CD14-positive monocyte (primary cell): Measurements from ENCODE around the gene PIGO. TPM values are rescaled to one million over a fixed set of nuclear protein-coding genes. Genes with fewer than 3 reads are reported as not detected.

ENCODE experiments used
- DNase-seq, 3 donors: peaks; one replicate each; pipeline ENCODE4 v3.0.0-alpha.2; 2011 to 2022
- H2AFZ ChIP-seq: 2 replicates; pipeline ENCODE4 v1.6.0; 2012; ENCODE audit warnings: mild to moderate bottlenecking, low read depth, low read length, inconsistent platforms; ENCODE audit not compliant: insufficient read depth, poor library complexity, severe bottlenecking
- H3K27ac ChIP-seq, 2 donors: 1 replicate in 1 of 2; 2 replicates in 1 of 2; pipeline ENCODE4 v1.5.1; 2012 to 2013; ENCODE audit warnings: low read length in 2 of 2, control low read depth in 1 of 2, inconsistent platforms in 1 of 2, low read depth in 1 of 2, mild to moderate bottlenecking in 1 of 2
- H3K27me3 ChIP-seq, 2 donors: one replicate each; pipeline versions ENCODE4 v1.6.0 to v1.6.1; 2011 to 2013; ENCODE audit warnings: low read length in 2 of 2; ENCODE audit not compliant: control insufficient read depth in 2 of 2, insufficient read depth in 2 of 2
- H3K36me3 ChIP-seq, 2 donors: replicated peaks in 1 of 2; 1 replicate in 1 of 2; 2 replicates in 1 of 2; pipeline versions ENCODE4 v1.5.1 to v1.6.1; 2012 to 2013; ENCODE audit warnings: low read length in 2 of 2, control low read depth in 1 of 2, inconsistent platforms in 1 of 2, mild to moderate bottlenecking in 1 of 2; ENCODE audit not compliant: insufficient read depth in 2 of 2, control insufficient read depth in 1 of 2
- H3K4me1 ChIP-seq, 2 donors: 1 replicate in 1 of 2; 2 replicates in 1 of 2; pipeline versions ENCODE4 v1.5.1 to v1.6.1; 2012 to 2013; ENCODE audit warnings: low read length in 2 of 2, control low read depth in 1 of 2, inconsistent platforms in 1 of 2, mild to moderate bottlenecking in 1 of 2, moderate library complexity in 1 of 2; ENCODE audit not compliant: insufficient read depth in 2 of 2, control insufficient read depth in 1 of 2
- H3K4me2 ChIP-seq: replicated peaks from 2 replicates; pipeline ENCODE3; 2012; ENCODE audit warnings: low read length, moderate library complexity, mild to moderate bottlenecking; ENCODE audit not compliant: poor library complexity, severe bottlenecking; ENCODE audit errors: extremely low read depth
- H3K4me3 ChIP-seq, 3 experiments: fragments of 200-600 bp in 1 of 3; sonication (generic) in 1 of 3; replicated peaks in 1 of 3; 1 replicate in 2 of 3; 2 replicates in 1 of 3; pipeline ENCODE4 v1.5.1; 2011 to 2013; ENCODE audit warnings: low read length in 3 of 3, mild to moderate bottlenecking in 3 of 3, control low read depth in 2 of 3, low read depth in 2 of 3, inconsistent platforms in 1 of 3, moderate library complexity in 1 of 3
- H3K79me2 ChIP-seq: 2 replicates; pipeline ENCODE4 v1.6.0; 2012; ENCODE audit warnings: mild to moderate bottlenecking, control low read depth, inconsistent platforms, low read length, moderate library complexity; ENCODE audit not compliant: insufficient read depth
- H3K9ac ChIP-seq: 2 replicates; pipeline ENCODE4 v1.6.0; 2017; ENCODE audit warnings: low read length, mild to moderate bottlenecking; ENCODE audit not compliant: insufficient read depth, poor library complexity, severe bottlenecking
- H3K9me3 ChIP-seq, 2 donors: replicated peaks in 1 of 2; 1 replicate in 1 of 2; 2 replicates in 1 of 2; pipeline versions ENCODE4 v1.5.1 to v1.6.1; 2012 to 2013; ENCODE audit warnings: low read length in 2 of 2, control low read depth in 1 of 2; ENCODE audit not compliant: control insufficient read depth in 1 of 2, insufficient read depth in 1 of 2
- H4K20me1 ChIP-seq: 2 replicates; pipeline ENCODE4 v1.6.0; 2012; ENCODE audit warnings: mild to moderate bottlenecking, low read length, control low read depth, moderate library complexity; ENCODE audit not compliant: insufficient read depth
- H3K27ac Mint-ChIP-seq, 7 donors: one replicate each; pipeline ENCODE4 v1.8.0; 2020; ENCODE audit warnings: mild to moderate bottlenecking in 7 of 7, mixed read lengths in 7 of 7, moderate library complexity in 6 of 7, inconsistent platforms in 2 of 7
- H3K27me3 Mint-ChIP-seq, 3 donors: one replicate each; pipeline ENCODE4 v1.8.0; 2021 to 2022; ENCODE audit warnings: low read depth in 3 of 3, mild to moderate bottlenecking in 3 of 3, mixed read lengths in 3 of 3, moderate library complexity in 3 of 3, inconsistent platforms in 1 of 3
- H3K36me3 Mint-ChIP-seq, 2 donors: one replicate each; pipeline ENCODE4 v1.8.0; 2020; ENCODE audit warnings: mixed read lengths in 2 of 2, inconsistent platforms in 1 of 2, mild to moderate bottlenecking in 1 of 2
- H3K4me1 Mint-ChIP-seq: one replicate; pipeline ENCODE4 v1.8.0; 2020; ENCODE audit warnings: mild to moderate bottlenecking, mixed read lengths
- H3K4me3 Mint-ChIP-seq, 2 donors: one replicate each; pipeline ENCODE4 v1.8.0; 2020; ENCODE audit warnings: mild to moderate bottlenecking in 2 of 2, mixed read lengths in 2 of 2, moderate library complexity in 1 of 2
- H3K9me3 Mint-ChIP-seq, 7 donors: one replicate each; pipeline ENCODE4 v1.8.0; 2020 to 2022; ENCODE audit warnings: mixed read lengths in 7 of 7, mild to moderate bottlenecking in 6 of 7, moderate library complexity in 6 of 7, inconsistent platforms in 2 of 7
- WGBS: methylation state at CpG from one replicate; pipeline ENCODE4 v1.1.5; 2013; ENCODE audit warnings: missing lambda C conversion rate; ENCODE audit not compliant: insufficient coverage; 5-methylcytosine and 5-hydroxymethylcytosine counted together
- intact Hi-C, 2 donors: fragments of 100-400 bp; cut with micrococcal nuclease; formaldehyde crosslinking; loops; one replicate each; pipeline versions ENCODE4 v1.15.0 to v1.15.1; 2023
- polyA plus RNA-seq, 3 donors: library from polyadenylated mRNA; depleted of rRNA in 1 of 3; unstranded in 2 of 3; stranded (reverse) in 1 of 3; fragments of 300-500 nt in 2 of 3; fragments of >200 nt in 1 of 3; fragmentation: Illumina TruSeq in 2 of 3; gene quantifications; 1 replicate in 2 of 3; 2 replicates in 1 of 3; pipeline ENCODE4 v1.2.3, GENCODE V29; 2012 to 2021
- TF ChIP-seq, protein P1 (sequence below): fragments of 200-600 bp; IDR thresholded peaks from one replicate; pipeline ENCODE4 v1.8.0; 2022; ENCODE audit warnings: antibody characterized with exemption, mild to moderate bottlenecking

Gene PIGO
- polyA plus RNA-seq, 3 donors = 15.7 to 19.1 (median 17.3) TPM

DNA sequence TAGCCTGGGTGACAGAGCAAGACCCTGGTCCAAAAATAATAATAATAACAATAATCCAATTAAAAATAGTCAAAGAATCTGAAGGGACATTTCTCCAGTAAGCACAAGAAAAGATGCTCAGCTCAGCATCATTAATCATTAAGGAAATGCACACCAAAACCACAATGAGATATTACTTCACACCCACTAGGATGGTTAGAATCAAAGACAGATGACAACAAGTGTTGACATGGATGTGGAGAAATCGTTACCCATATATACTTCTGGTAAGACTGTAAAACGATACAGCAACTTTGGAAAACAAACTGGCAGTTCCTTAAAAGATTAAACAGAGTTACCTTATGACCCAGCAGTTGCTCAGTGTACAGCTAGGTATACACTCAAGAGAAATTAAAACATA lies 11.3 kb downstream of the PIGO start:
- Histone ChIP-seq H3K4me2 (no peak overlapping the region), H4K20me1 (no peaks in the 10 kb centered on the region), H3K9ac (no peak overlapping the region), H3K4me1 (peaks cover 5 to 6% of the 10 kb centered on the region in 2 donors), H3K27ac (no peak overlapping the region), H3K79me2 (no peaks in the 10 kb centered on the region), H3K4me3 (no peak overlapping the region), H3K9me3 (no peaks in the 10 kb centered on the region), H3K36me3 (peaks cover 28 to 36% of the 10 kb centered on the region in 2 donors), H3K27me3 (no peaks in the 10 kb centered on the region), H2AFZ (no peak overlapping the region)
- Mint-ChIP-seq H3K36me3 (peaks cover 26 to 29% of the 10 kb centered on the region in 2 donors), H3K9me3 (no peaks in the 10 kb centered on the region), H3K4me3 (no peak overlapping the region), H3K27me3 (peaks cover 0 to 1% (median 0%) of the 10 kb centered on the region in 3 donors), H3K4me1 (peaks cover 4% of the 10 kb centered on the region), H3K27ac (no peak overlapping the region)
- TF ChIP-seq, protein P1, sequence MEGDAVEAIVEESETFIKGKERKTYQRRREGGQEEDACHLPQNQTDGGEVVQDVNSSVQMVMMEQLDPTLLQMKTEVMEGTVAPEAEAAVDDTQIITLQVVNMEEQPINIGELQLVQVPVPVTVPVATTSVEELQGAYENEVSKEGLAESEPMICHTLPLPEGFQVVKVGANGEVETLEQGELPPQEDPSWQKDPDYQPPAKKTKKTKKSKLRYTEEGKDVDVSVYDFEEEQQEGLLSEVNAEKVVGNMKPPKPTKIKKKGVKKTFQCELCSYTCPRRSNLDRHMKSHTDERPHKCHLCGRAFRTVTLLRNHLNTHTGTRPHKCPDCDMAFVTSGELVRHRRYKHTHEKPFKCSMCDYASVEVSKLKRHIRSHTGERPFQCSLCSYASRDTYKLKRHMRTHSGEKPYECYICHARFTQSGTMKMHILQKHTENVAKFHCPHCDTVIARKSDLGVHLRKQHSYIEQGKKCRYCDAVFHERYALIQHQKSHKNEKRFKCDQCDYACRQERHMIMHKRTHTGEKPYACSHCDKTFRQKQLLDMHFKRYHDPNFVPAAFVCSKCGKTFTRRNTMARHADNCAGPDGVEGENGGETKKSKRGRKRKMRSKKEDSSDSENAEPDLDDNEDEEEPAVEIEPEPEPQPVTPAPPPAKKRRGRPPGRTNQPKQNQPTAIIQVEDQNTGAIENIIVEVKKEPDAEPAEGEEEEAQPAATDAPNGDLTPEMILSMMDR = no peak
- no CpG with 5 or more reads among the region's 2 CpGs for WGBS
- no peak for DNase-seq
- intact Hi-C loops = no loop called here

DNA sequence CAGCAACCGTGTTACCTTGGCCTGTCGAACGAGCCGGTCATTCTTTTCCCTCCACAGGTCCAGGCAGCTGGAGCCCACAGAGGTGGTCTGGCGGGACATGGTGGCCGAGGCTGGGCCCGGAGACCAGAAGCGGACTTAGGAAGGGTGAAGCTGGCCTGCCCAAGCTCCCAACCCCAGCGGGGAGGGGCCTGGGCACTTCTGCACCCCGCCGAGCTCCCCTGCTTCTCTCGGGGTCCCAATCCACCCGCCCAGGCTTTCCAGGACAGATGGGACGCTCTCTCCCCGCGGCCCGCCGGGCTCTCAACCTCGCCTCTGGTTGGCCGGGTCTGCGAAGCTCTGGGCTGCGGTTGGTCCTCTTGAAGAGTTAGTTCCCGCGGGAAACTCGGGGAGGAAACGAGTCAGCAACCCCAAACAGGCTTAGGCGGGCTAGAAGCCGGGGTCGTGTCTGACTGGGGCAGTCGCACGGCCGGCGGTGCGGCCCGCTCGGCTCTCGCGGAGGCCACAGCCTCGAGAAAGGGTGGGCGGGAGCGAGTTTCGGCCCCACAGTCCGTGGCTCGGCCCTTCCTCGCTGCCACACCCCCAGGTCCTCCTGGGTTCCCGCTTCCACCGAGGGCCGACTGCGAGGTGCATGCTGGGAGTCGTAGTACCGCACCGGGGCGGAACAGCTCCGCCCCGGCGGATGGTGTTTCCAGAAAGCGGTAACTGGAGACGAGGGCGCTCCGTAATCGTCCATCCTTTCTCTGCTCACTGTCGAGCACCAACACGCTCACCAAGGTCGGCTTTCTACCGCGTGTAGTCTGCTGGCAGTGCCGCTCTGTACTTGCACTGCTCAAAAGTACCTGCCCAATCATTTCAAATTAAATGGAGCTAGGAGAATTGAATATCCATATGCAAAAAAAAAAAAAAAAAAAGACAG lies 16.7 kb downstream of the PIGO start, which contains the start of gene FANCG:
FANCG (minus strand) TSS at position 517 of the 916 bp plus-strand sequence; CDS start at position 99, 418 bp downstream.
- Mint-ChIP-seq H3K4me3 (peak within 1 kb of the TSS; percentile 87 to 97), H3K27me3 (peaks cover 0 to 1% (median 0%) of the 10 kb centered on the region in 3 donors), H3K36me3 (peaks cover 4 to 10% of the 10 kb centered on the region in 2 donors), H3K27ac (peak within 1 kb of the TSS; percentile 47 to 94 (median 88)), H3K4me1 (peaks cover 25% of the 10 kb centered on the region), H3K9me3 (no peaks in the 10 kb centered on the region)
- WGBS = 0% methylated on average over 57 of the region's 67 CpGs
- peaks cover 2 to 9% of the 10 kb centered on the region in 2 donors for H3K36me3 ChIP-seq
- peak within 1 kb of the TSS; percentile 54 to 94 (median 78) for H3K4me3 ChIP-seq
- peaks cover 19% of the 10 kb centered on the region for H3K79me2 ChIP-seq
- peak; percentile 77 to 84 (median 78) for DNase-seq
- H3K4me1 ChIP-seq = peaks cover 17 to 30% of the 10 kb centered on the region in 2 donors
- no peaks in the 10 kb centered on the region for H3K9me3 ChIP-seq
- TF ChIP-seq, protein P1 = no peak
- peak within 1 kb of the TSS; percentile 41 to 66 for H3K27ac ChIP-seq
- H4K20me1 ChIP-seq = no peaks in the 10 kb centered on the region
- intact Hi-C loops = loop anchor here in 1 of 2 donors (10.0 kb wide), 1 partner anchor 95 kb away; the partner anchor contains the start of gene DNAJB5
- peak within 1 kb of the TSS; percentile 97 for H3K4me2 ChIP-seq
- H2AFZ ChIP-seq = peak within 1 kb of the TSS; percentile 96
- peak within 1 kb of the TSS; percentile 61 for H3K9ac ChIP-seq
- no peaks in the 10 kb centered on the region for H3K27me3 ChIP-seq
